ENCODE measurements around the gene COL11A1.
A peak's percentile ranks its signal among the peaks of the same experiment; 100 is the strongest.
"Not testable (repeated sequence)": the region's sequence is repeated elsewhere in the genome, so short reads cannot be mapped to it uniquely, and the experiment has no call there.

The COL11A1 gene

DNA sequence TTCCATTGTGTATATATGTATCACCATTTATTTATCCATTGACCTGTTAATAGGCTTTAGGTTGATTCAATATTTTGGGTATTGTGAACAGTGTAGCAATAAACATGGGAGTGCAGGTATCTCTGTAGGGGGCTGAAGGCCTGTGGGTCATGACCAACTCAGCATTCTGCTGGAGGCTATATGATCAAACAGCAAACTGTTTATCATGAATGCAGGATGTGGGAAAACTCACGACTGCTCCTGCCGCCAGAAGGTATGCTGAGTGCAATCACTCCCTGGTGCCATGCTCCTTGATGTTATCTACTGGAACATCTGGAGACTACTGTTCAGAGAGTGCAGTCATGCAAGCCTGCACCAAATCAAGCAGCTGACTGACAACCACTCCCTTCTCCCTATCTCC, 275.2 kb downstream of the COL11A1 start:
- peak; percentile 25 for DNase-seq

DNA sequence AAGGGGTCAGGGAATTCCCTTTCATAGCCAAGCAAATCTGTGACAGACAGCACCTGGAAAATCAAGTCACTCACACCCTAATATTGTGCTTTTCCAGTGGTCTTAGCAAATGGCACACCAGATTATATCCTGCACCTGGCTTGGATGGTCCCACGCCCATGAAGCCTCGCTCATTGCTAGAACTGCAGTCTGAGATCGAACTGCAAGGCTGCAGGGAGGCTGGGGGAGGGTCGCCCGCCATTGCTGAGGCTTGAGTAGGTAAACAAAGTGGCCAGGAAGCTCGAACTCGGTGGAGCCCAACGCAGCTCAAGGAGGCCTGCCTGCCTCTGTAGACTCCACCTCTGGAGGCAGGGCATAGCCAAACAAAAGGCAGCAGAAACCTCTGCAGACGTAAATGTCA, 281.6 kb downstream of the COL11A1 start:
- not testable (repeated sequence) for DNase-seq
